HL-60/S4 treated with retinoic acid at 250 ng/mL for 4 days and 3 days (cell line): ENCODE results near the gene SFI1.
"Not testable (repeated sequence)": the region's sequence is repeated elsewhere in the genome, so short reads cannot be mapped to it uniquely, and the experiment has no call there.

Source experiments
- in situ Hi-C: fragments of 300-500 bp; cut with MboI; formaldehyde crosslinking; loops from 2 replicates; pipeline ENCODE4 v1.7.0; 2022; ENCODE audit warnings: low sequenced_read_pairs

SFI1 gene

GRCh38 chr22:31585161-31585859 lies 89.0 kb downstream of the SFI1 start:
- in situ Hi-C loops = no loop called here

- in situ Hi-C loops = no loop called here
Measured at GRCh38 chr22:31586137-31586920, 90.0 kb downstream of the SFI1 start.

GRCh38 chr22:31588970-31589675 lies 92.8 kb downstream of the SFI1 start:
- in situ Hi-C loops = no loop called here

GRCh38 chr22:31590161-31590560 lies 93.8 kb downstream of the SFI1 start:
- in situ Hi-C loops = not testable (repeated sequence)

- in situ Hi-C loops = no loop called here
Measured at GRCh38 chr22:31595271-31595670, 98.9 kb downstream of the SFI1 start.

- in situ Hi-C loops = no loop called here
Measured at GRCh38 chr22:31602259-31602952, 106.1 kb downstream of the SFI1 start.

- in situ Hi-C loops = no loop called here
Measured at GRCh38 chr22:31603081-31603525, 106.8 kb downstream of the SFI1 start.

- in situ Hi-C loops = no loop called here
Measured at GRCh38 chr22:31603574-31603973, 107.2 kb downstream of the SFI1 start.

GRCh38 chr22:31604137-31604705 lies 107.9 kb downstream of the SFI1 start:
- in situ Hi-C loops = no loop called here

GRCh38 chr22:31604746-31605705 lies 108.7 kb downstream of the SFI1 start:
- in situ Hi-C loops = no loop called here

- in situ Hi-C loops = no loop called here
Measured at GRCh38 chr22:31605851-31606585, 109.7 kb downstream of the SFI1 start.

GRCh38 chr22:31607696-31608095 lies 111.4 kb downstream of the SFI1 start:
- in situ Hi-C loops = no loop called here

GRCh38 chr22:31609716-31610115 lies 113.4 kb downstream of the SFI1 start:
- in situ Hi-C loops = no loop called here

GRCh38 chr22:31610611-31611010 lies 114.3 kb downstream of the SFI1 start:
- in situ Hi-C loops = no loop called here

GRCh38 chr22:31611061-31611760 lies 114.9 kb downstream of the SFI1 start:
- in situ Hi-C loops = no loop called here

- in situ Hi-C loops = no loop called here
Measured at GRCh38 chr22:31612891-31613285, 116.6 kb downstream of the SFI1 start.

GRCh38 chr22:31613286-31613903 lies 117.1 kb downstream of the SFI1 start:
- in situ Hi-C loops = no loop called here

GRCh38 chr22:31613904-31614296 lies 117.6 kb downstream of the SFI1 start:
- in situ Hi-C loops = no loop called here
